Right ventricle myocardium inferior (tissue), 1 donor: Measurements from ENCODE around the gene UBE2O. TPM values are rescaled to one million over a fixed set of nuclear protein-coding genes. Genes with fewer than 3 reads are reported as not detected.

Experiments used
- ATAC-seq: fragments of 200-7000 bp; cut with Tn5 transposase; one replicate; pipeline ENCODE4 v1.9.1; 2020; ENCODE audit warnings: mild to moderate bottlenecking, moderate library complexity
- DNase-seq: peaks from one replicate; pipeline ENCODE4 v3.0.0; 2021; ENCODE audit errors: missing footprints
- intact Hi-C: fragments of 100-400 bp; cut with DNase I; formaldehyde crosslinking; loops from one replicate; pipeline ENCODE4 v1.11.0; 2022
- total RNA-seq: library from RNA; stranded (reverse); fragmentation: NEBNext Ultra II Directional; extraction: Animal tissue kit (Norgen Biotek cat#: 25700); gene quantifications from one replicate; pipeline ENCODE4 v1.2.1, GENCODE V29; 2021
- donor health status: DM: no; HTN: yes; CAD: no; lungs with severe emphysema.

Gene UBE2O
- total RNA-seq, 1 donor from 2014 or later: 35.4 TPM

DNA sequence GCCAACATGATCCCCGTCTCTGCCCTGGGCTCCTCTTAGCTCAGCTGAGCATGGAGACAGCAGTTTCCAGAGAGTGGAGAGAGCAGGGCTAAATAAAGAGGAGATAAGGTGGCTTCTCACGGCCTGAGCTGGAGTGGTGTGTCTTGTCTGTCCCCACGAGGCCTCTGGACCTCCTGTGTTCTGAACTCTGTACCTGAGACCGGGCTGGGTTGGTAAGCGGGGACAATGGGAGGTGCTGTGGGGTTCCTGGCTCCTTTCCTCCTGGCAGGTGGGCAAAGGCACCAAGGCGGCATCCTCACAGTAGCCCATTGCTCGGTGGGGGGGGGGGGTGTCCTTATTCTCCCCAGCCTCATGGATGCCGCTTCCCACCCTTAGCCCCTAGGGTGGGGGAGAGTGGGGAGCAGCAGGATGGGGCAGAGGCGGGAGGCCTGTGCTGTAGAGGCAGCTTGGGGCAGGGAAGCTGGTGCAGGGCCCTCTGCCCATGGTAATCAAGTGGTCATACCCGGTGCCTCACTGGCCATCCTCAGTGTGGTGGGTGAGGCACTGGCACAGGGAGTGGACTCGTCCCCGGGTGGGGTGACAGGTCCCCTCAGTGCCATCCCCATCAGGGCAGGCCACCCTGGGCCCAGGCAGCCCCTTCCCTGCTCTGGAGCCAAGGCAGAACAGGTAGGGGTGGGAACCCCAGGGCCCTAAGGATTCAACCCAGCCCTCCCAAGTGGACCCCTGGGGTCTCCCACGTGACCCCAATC, 17.2 kb upstream of the UBE2O start:
- intact Hi-C loops: no loop called here
- ATAC-seq: peak; percentile 10

DNA sequence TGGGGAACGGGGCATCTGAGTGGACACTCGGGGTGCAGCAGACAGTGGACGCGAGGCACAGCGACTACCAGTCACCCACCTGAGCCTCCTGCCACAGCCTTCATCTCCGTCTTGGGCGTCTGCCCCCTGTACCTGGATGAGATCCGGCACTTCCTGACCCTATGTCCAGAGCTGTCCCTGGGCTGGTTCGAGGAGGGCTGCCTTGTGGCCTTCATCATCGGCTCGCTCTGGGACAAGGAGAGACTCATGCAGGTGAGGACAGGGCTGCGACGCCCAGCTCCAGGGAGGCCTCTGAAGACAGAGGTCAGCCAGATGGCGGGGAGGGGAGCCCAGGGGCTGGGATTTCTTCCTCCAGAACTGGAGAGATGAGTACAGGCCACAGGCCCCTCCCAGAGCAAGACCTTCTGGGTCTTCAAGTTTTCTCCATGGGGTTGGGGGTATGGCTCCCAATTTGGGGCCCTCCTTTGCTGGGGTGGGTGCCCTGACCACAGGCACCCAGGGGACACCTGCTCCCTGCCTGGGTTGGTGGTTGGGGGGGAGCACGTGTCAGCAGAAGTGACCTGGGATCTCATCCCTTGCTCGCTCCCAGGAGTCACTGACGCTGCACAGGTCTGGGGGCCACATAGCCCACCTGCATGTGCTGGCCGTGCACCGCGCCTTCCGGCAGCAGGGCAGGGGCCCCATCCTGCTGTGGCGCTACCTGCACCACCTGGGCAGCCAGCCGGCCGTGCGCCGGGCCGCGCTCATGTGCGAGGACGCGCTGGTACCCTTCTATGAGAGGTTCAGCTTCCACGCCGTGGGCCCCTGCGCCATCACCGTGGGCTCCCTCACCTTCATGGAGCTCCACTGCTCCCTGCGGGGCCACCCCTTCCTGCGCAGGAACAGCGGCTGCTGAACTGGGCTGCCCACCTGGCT, 16.4 kb upstream of the UBE2O start:
- ATAC-seq: no peak
- peak; percentile 63 for DNase-seq
- intact Hi-C loops: no loop called here

More for the DNA sequence above, 17.2 kb upstream of the UBE2O start:
- DNase-seq: peak; percentile 31

- ATAC-seq: no peak
- peak; percentile 35 for DNase-seq
- intact Hi-C loops: no loop called here
Observed at GRCh38 chr17:76468634-76469010, 15.7 kb upstream of the UBE2O start.

- peak; percentile 16 for DNase-seq
- ATAC-seq: no peak
- intact Hi-C loops: no loop called here
Observed at GRCh38 chr17:76467809-76468633, 15.1 kb upstream of the UBE2O start.

GRCh38 chr17:76467366-76467765, 14.4 kb upstream of the UBE2O start, which contains the start of gene AANAT:
Gene AANAT (plus strand): TSS chr17:76467603. CDS start chr17:76468747, 1,144 bp downstream.
- no peak for ATAC-seq

GRCh38 chr17:76466775-76467130, 13.8 kb upstream of the UBE2O start:
- intact Hi-C loops: loop anchor here (1.0 kb wide), 1 partner anchor 40 kb away; no protein-coding TSS in a partner anchor
- peak; percentile 53 for DNase-seq
- no peak for ATAC-seq

More at GRCh38 chr17:76467366-76467765, 14.4 kb upstream of the UBE2O start, which contains the start of gene AANAT:
- peak; percentile 51 for DNase-seq
- intact Hi-C loops: no loop called here

DNA sequence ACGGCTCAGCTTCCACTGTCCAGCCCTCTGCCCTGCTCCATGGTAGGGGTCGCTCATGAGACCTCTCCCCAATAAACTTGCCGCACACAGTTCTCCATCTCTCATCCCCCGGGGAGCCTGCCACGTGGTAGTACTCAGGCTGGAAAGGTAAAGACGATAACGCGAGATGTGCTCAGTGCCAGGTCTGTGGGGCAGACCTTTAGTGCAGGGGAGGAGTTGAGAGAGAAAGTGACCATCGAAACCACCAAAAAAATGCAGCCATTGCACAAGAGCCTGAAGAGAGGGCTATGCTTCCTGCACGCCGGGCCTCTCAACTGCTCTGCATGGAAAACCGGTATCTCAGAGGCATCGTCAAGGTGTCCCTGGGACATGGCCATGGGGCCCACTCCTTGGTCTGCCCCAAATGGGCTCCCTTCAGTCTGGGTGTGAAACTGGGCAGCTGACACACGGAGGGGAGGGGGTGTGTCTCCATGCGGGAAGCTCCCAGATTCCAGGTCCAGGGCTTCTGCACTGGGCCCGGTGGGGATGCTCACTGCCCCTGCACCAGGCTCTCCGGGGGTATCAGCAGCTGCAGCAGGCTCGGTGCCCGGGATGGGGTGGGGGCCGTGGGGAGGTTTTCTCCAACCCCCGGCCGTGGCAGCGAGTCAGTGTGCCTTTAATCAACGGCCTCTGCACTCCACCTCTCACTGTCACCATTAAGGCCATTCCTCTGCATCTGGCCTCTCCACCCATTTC, 9.8 kb upstream of the UBE2O start:
- no peak for ATAC-seq
- intact Hi-C loops: no loop called here
- peak; percentile 37 for DNase-seq

- DNase-seq: peak; percentile 37
- intact Hi-C loops: no loop called here
Observed at GRCh38 chr17:76461765-76462555, 9.0 kb upstream of the UBE2O start.

DNA sequence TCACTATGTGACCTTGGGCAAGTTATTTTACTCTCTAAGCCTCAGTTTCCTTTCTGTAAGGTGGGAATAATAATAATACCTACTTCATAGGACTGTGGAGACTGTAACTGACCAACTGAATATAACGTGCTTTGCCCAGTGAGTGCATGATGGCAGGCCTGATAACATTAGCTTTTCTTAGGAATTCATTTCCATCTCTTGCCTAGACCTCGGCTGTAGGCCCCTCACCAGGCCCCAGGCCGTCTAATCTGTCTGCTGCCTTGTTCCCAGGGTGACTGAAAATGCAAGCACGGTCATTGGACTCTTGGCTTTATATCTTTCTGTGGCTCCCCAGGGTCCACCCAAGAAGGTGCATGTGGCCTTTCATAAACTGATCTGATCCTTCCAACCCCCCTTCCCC, 6.7 kb upstream of the UBE2O start:
- DNase-seq: no peak
- no peak for ATAC-seq
- intact Hi-C loops: loop anchor here (2.0 to 10.0 kb wide), 2 partner anchors 53 to 155 kb away; partner anchors contain the start of gene QRICH2

More at GRCh38 chr17:76461765-76462555, 9.0 kb upstream of the UBE2O start:
- no peak for ATAC-seq

- ATAC-seq (peak; percentile 80), DNase-seq (peak; percentile 65)
- intact Hi-C loops: loop anchor here (2.0 to 10.0 kb wide), 2 partner anchors 52 to 154 kb away; partner anchors contain the start of gene QRICH2
Observed at GRCh38 chr17:76458580-76459490, 5.9 kb upstream of the UBE2O start.

- ATAC-seq (no peak), DNase-seq (no peak)
- intact Hi-C loops: loop anchor here (10.0 kb wide), 1 partner anchor 149 kb away; the partner anchor contains the start of gene QRICH2
Observed at GRCh38 chr17:76453431-76453743, 435 bp upstream of the UBE2O start.

- DNase-seq (no peak), ATAC-seq (peak; percentile 46)
- intact Hi-C loops: loop anchor here (10.0 kb wide), 1 partner anchor 147 kb away; the partner anchor contains the start of gene QRICH2
Observed at GRCh38 chr17:76452127-76452659, 759 bp downstream of the UBE2O start.

DNA sequence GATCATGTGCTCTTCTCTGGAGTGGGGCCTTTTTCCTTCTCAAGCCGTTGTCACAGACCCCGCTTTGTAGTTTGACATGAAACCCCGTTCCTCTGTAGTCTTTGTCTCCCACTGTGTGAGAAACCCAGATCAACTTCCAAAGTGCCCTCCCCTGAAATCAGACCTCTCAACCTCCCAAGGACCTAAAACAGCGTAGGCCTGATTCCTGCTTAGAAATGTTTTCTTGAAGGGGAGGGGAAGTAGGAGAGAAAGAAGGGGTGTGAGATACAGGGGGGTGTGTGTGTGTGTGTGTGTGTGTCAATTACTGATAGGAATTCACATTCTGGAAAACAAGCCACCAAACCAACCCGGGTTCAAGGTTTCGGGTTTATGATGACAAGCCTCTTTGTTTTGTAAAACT, 1.4 kb downstream of the UBE2O start:
- ATAC-seq (no peak), DNase-seq (no peak)
- intact Hi-C loops: loop anchor here (10.0 kb wide), 1 partner anchor 147 kb away; the partner anchor contains the start of gene QRICH2

GRCh38 chr17:76449126-76449525, 3.8 kb downstream of the UBE2O start:
- DNase-seq (no peak), ATAC-seq (no peak)
- intact Hi-C loops: no loop called here

DNA sequence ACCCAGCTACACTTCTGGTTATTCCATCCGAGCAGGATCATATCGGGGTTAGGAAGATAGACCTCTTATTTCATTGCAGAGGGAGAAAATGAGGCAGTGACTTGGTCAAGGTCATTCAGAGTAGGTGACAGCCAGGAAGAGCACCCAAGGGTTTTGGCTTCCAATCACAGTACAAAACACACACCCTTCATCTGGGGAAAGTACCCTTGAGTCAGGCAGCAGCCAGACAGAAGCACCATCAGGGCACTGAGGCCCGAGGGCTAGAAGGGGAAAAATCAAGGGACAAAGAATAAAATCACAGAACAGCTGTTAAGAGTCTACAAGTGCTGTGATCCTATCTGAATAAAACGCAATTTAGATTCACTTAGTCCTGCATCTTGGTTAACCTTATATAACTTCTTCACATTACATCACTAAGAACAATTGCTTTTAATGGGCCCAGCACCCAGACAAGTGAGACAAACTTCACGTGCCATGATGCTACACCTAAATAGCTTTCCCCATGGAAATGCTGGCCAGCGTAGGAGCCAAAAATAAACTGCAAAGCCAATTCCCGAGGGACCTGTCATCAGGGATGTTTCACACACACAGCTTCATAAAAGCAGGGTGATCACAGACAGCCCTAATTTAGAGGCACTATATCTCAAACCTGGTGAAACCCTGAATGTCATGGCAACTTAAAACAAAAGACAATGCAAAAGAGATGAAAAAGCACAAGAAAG, 4.9 kb downstream of the UBE2O start:
- peak; percentile 54 for ATAC-seq
- intact Hi-C loops: no loop called here
- DNase-seq: no peak
